GM18505 (cell line): ENCODE results near the gene NCKAP5.

Experiments
- ATAC-seq: cut with Tn5 transposase; IDR thresholded peaks from one replicate; pipeline ENCODE4 v1.9.1; 2021; ENCODE audit not compliant: unreplicated experiment
- POLR2A ChIP-seq: IDR thresholded peaks from 4 replicates; pipeline ENCODE4 v1.6.1; 2011; ENCODE audit warnings: borderline replicate concordance; ENCODE audit not compliant: insufficient read depth, insufficient read length; ENCODE audit errors: extremely low read depth

Gene NCKAP5

GRCh38 chr2:132798341-132798740 lies 769.9 kb downstream of the NCKAP5 start:
- no peak for ATAC-seq
- no peak for TF ChIP-seq POLR2A

- no peak for ATAC-seq
- TF ChIP-seq POLR2A, result no peak
Observed at GRCh38 chr2:132797556-132797955, 770.7 kb downstream of the NCKAP5 start.

GRCh38 chr2:132797071-132797470 lies 771.2 kb downstream of the NCKAP5 start:
- no peak for ATAC-seq
- TF ChIP-seq POLR2A, result no peak

GRCh38 chr2:132795220-132795619 lies 773.0 kb downstream of the NCKAP5 start:
- no peak for TF ChIP-seq POLR2A
- ATAC-seq, result no peak

- TF ChIP-seq POLR2A, result no peak
- ATAC-seq, result no peak
Observed at GRCh38 chr2:132793532-132793931, 774.7 kb downstream of the NCKAP5 start.

- no peak for TF ChIP-seq POLR2A
Observed at GRCh38 chr2:132790207-132790785, 778.0 kb downstream of the NCKAP5 start.

GRCh38 chr2:132789066-132789465 lies 779.2 kb downstream of the NCKAP5 start:
- TF ChIP-seq POLR2A, result no peak

More at GRCh38 chr2:132790207-132790785, 778.0 kb downstream of the NCKAP5 start:
- ATAC-seq, result no peak

GRCh38 chr2:132788310-132788838 lies 779.9 kb downstream of the NCKAP5 start:
- ATAC-seq, result no peak

More at GRCh38 chr2:132789066-132789465, 779.2 kb downstream of the NCKAP5 start:
- ATAC-seq, result no peak

DNA sequence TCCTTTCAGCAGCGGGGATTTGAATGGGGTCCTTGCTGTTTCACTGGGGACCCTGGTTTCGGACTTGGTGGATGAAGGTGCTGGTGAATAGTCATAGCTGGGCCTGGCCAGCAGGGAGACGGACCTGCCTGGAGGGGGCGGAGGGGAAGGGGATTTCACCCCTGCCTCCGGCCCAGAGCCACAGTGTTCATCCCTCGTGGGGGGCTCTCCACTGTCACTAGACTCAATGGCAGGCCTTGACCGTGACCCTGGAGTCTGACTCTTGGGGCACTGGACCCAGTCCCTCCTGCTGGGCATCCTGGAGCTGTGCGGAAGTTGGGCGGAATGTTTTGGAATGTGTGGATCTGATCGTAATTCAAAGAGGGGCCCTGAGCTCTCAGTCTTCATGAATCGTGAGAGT lies 784.4 kb downstream of the NCKAP5 start:
- no peak for TF ChIP-seq POLR2A
- ATAC-seq, result no peak

More at GRCh38 chr2:132788310-132788838, 779.9 kb downstream of the NCKAP5 start:
- TF ChIP-seq POLR2A, result no peak

DNA sequence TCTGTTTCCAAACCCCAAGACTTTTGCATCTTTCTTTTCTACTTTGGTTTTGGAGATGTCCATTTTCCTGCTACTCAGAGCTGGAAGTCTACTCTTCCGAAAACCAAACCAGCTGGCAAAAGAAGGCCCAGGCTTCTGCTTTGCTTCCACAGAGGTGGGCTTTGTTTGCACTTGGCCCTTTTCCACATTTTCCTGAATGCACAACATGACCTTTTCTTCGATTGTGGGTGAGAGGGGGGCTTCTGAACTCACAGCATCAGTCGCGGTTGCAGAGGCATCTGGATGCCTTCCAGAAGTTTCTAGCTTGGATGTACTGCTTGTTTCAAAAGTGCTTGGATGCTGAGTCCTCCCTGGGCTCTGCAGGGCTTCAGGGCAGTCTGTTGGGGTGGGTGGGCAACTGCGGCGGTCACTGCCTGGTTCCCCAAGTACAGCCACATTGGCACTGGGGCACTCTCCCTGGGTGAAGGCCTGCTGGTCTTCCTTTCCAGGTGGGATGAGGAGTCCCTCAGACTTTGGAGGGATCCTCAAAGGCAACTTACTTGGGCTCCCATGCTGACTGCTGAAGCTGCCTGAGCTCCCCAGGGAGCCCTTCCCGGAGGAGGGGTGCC lies 786.0 kb downstream of the NCKAP5 start:
- ATAC-seq, result no peak
- TF ChIP-seq POLR2A, result no peak

- ATAC-seq, result no peak
- TF ChIP-seq POLR2A, result no peak
Observed at GRCh38 chr2:132780651-132781050, 787.6 kb downstream of the NCKAP5 start.

DNA sequence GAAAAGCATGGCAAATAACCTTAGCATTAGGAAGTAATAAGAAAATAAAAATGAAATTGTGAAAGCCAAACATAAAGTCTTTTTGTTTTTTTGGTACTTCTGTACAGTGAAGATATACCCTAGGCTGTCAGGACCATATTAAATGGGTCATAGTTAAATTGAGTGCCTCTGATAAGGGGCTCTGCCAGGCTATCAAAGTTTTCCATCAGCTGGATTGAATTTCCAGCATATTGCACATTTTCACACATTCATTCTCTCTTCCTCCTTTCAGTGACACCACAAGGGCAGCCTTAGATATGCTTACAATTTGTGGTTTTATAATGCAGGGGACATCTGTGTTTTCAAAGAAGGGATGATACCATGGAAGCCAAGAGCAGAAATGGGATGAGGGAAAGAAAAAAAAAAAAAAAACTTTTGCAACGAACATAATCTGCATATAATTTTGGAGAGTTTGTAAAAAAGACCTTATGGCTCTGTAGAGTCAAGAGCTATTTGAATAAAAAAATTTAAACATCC lies 789.0 kb downstream of the NCKAP5 start:
- no peak for ATAC-seq
- TF ChIP-seq POLR2A, result no peak

GRCh38 chr2:132776287-132776686 lies 792.0 kb downstream of the NCKAP5 start:
- no peak for ATAC-seq
- TF ChIP-seq POLR2A, result no peak

- TF ChIP-seq POLR2A, result no peak
- no peak for ATAC-seq
Observed at GRCh38 chr2:132774189-132774588, 794.1 kb downstream of the NCKAP5 start.
